GM23338 (cell line): ENCODE results near the gene NUCKS1. TPM values are rescaled to one million over a fixed set of nuclear protein-coding genes. Genes with fewer than 3 reads are reported as not detected.
A peak's percentile ranks its signal among the peaks of the same experiment; 100 is the strongest.

Source experiments
- ATAC-seq: fragments of 200-7000 bp; cut with Tn5 transposase; 3 replicates; pipeline ENCODE4 v1.9.1; 2020
- DNase-seq: peaks from one replicate; pipeline ENCODE4 v3.0.0-alpha.2; 2015; ENCODE audit warnings: low spot score
- H2AFZ ChIP-seq: fragments of 200-600 bp; sonication (generic); 2 replicates; pipeline ENCODE4 v1.8.0; 2016; ENCODE audit warnings: antibody characterized with exemption, mild to moderate bottlenecking, moderate library complexity
- H3F3A ChIP-seq: fragments of 200-600 bp; sonication (generic); replicated peaks from 2 replicates; pipeline ENCODE4 v1.8.0; 2017; ENCODE audit warnings: antibody characterized with exemption, mixed run types, low read depth
- H3K27ac ChIP-seq: fragments of 200-600 bp; sonication (generic); 2 replicates; pipeline ENCODE4 v1.6.1; 2016; ENCODE audit warnings: low read depth
- H3K27me3 ChIP-seq: fragments of 200-600 bp; sonication (generic); 2 replicates; pipeline ENCODE4 v1.8.0; 2016; ENCODE audit warnings: mild to moderate bottlenecking, mixed run types, moderate library complexity; ENCODE audit not compliant: insufficient read depth
- H3K36me3 ChIP-seq: fragments of 200-600 bp; sonication (generic); 2 replicates; pipeline ENCODE4 v1.8.0; 2016; ENCODE audit warnings: mild to moderate bottlenecking; ENCODE audit not compliant: insufficient read depth
- H3K4me1 ChIP-seq: fragments of 200-600 bp; sonication (generic); 2 replicates; pipeline ENCODE4 v1.8.0; 2016; ENCODE audit warnings: mild to moderate bottlenecking, moderate library complexity; ENCODE audit not compliant: insufficient read depth
- H3K4me2 ChIP-seq: fragments of 200-600 bp; sonication (generic); 2 replicates; pipeline ENCODE4 v1.7.1; 2017; ENCODE audit warnings: mixed run types
- H3K4me3 ChIP-seq: fragments of 200-600 bp; sonication (generic); 2 replicates; pipeline ENCODE4 v1.6.1; 2016; ENCODE audit warnings: mixed run types
- H3K79me2 ChIP-seq: fragments of 200-600 bp; sonication (generic); replicated peaks from 2 replicates; pipeline ENCODE4 v1.8.0; 2017; ENCODE audit warnings: mild to moderate bottlenecking; ENCODE audit not compliant: insufficient read depth
- H3K9me2 ChIP-seq: fragments of 200-600 bp; sonication (generic); 2 replicates; pipeline ENCODE4 v1.8.0; 2017; ENCODE audit not compliant: insufficient read depth
- H4K20me1 ChIP-seq: fragments of 200-600 bp; sonication (generic); replicated peaks from 2 replicates; pipeline ENCODE4 v1.8.0; 2017; ENCODE audit warnings: mild to moderate bottlenecking; ENCODE audit not compliant: insufficient read depth
- H3K27ac Mint-ChIP-seq: 2 replicates; pipeline ENCODE4 v1.8.0; 2020; ENCODE audit warnings: inconsistent platforms, mild to moderate bottlenecking, moderate library complexity, mixed read lengths
- H3K27me3 Mint-ChIP-seq: 3 replicates; pipeline ENCODE4 v1.8.0; 2022; ENCODE audit warnings: low read depth, mild to moderate bottlenecking, moderate library complexity, mixed read lengths, inconsistent platforms; ENCODE audit not compliant: insufficient read depth, poor library complexity
- H3K36me3 Mint-ChIP-seq: 3 replicates; pipeline ENCODE4 v1.8.0; 2021; ENCODE audit warnings: low read depth, mild to moderate bottlenecking, inconsistent platforms, moderate library complexity, mixed read lengths
- H3K4me1 Mint-ChIP-seq: 3 replicates; pipeline ENCODE4 v1.8.0; 2020; ENCODE audit warnings: mild to moderate bottlenecking, inconsistent platforms, mixed read lengths
- H3K4me3 Mint-ChIP-seq: 3 replicates; pipeline ENCODE4 v1.8.0; 2021; ENCODE audit warnings: moderate library complexity, mild to moderate bottlenecking, inconsistent platforms, mixed read lengths
- H3K9me3 Mint-ChIP-seq: 3 replicates; pipeline ENCODE4 v1.8.0; 2020; ENCODE audit warnings: moderate library complexity, mild to moderate bottlenecking, inconsistent platforms, mixed read lengths
- CREB1 ChIP-seq: fragments of 250-450 bp; sonication (Bioruptor Pico); IDR thresholded peaks from 2 replicates; pipeline ENCODE4 v1.5.0; 2020; ENCODE audit warnings: low read depth, mild to moderate bottlenecking, moderate library complexity
- EZH2phosphoT487 ChIP-seq: fragments of 200-600 bp; sonication (generic); IDR thresholded peaks from one replicate; pipeline ENCODE4 v1.8.1; 2018; ENCODE audit warnings: antibody characterized with exemption; ENCODE audit not compliant: unreplicated experiment
- NANOG ChIP-seq: IDR thresholded peaks from 2 replicates; pipeline ENCODE4 v1.6.1; 2016; ENCODE audit warnings: antibody characterized with exemption, borderline replicate concordance
- STAT1 ChIP-seq: IDR thresholded peaks from one replicate; pipeline ENCODE4 v1.6.1; 2016; ENCODE audit warnings: antibody characterized with exemption; ENCODE audit not compliant: unreplicated experiment
- polyA plus RNA-seq: library from polyadenylated mRNA; unstranded; fragments of >200 nt; fragmentation: Nextera tagmentation; extraction: Ambion mirVana; gene quantifications from 2 replicates; pipeline ENCODE4 v1.2.1, GENCODE V29; 2016
- total RNA-seq: library from RNA; depleted of rRNA; stranded (reverse); fragments of >200 nt; shearing (Covaris generic); gene quantifications from 2 replicates; pipeline ENCODE4 v1.2.3, GENCODE V29; 2014
- TF ChIP-seq, protein P1 (sequence below): IDR thresholded peaks from 2 replicates; pipeline ENCODE4 v1.6.1; 2016; ENCODE audit warnings: antibody characterized with exemption
- TF ChIP-seq, protein P2 (sequence below), 2 experiments: fragments of 200-600 bp in 1 of 2; sonication (generic) in 1 of 2; conservative IDR thresholded peaks; 2 replicates each; pipeline versions ENCODE4 v1.5.1 to v1.6.1; 2016 to 2017; ENCODE audit warnings: antibody characterized with exemption in 2 of 2, low read depth in 2 of 2, mild to moderate bottlenecking in 2 of 2, moderate library complexity in 1 of 2
- TF ChIP-seq, protein P3 (sequence below): fragments of 250-450 bp; sonication (Bioruptor Pico); IDR thresholded peaks from 2 replicates; pipeline ENCODE4 v1.5.0; 2020; ENCODE audit warnings: mild to moderate bottlenecking, moderate library complexity

Gene NUCKS1
- total and polyA plus RNA-seq, 2 experiments from 2014 or later, result 255 to 307 TPM

DNA sequence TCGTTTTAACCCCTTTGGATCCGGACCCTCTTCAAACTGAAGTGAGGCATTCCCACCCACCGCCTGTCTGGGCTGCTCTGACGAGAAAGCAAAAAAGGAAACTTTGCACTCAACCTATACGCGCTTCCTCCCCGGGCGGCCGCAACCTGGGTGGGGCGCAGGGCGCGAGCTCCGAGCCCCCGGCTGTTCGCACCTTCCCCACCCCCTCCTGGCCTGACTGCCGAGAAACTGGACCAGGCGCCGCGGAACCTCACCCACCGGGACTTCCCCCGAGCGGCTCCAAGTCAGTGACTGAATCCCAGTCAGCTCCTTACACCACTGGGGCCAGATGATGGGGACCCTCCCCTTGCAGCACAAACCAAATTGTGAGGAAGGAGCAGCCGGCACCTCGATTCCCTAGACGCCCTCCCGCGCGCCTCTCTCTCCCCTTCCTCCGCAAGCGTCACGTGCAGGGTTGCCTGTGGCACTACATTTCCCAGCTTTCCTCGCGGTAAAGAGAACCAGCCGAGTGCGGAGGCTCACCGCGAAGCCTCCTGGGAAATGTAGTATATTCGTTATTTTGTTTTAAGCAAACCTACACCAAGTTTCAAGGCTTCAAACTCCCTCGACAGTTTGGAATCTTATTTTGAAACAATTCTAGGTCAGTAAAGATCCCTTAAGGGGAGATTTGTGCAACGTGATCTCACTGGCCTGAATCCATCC, 25.2 kb upstream of the NUCKS1 start, which contains the start of gene RAB29:
RAB29 (minus strand) TSS at position 468 of the 702 bp plus-strand sequence. CDS start 526 bp downstream, outside the sequence.
- H3K36me3 ChIP-seq, result no peaks in the 10 kb centered on the region; the same call in none of the 2 replicates
- H3K27me3 Mint-ChIP-seq, result peaks cover 26% of the 10 kb centered on the region
- ATAC-seq (peak; percentile 95), DNase-seq (peak; percentile 97)
- H3K27ac Mint-ChIP-seq, result no peak within 1 kb of the TSS
- no peaks in the 10 kb centered on the region for H3K9me2 ChIP-seq
- peak within 1 kb of the TSS; percentile 68 for H3K4me3 ChIP-seq
- H3K4me1 Mint-ChIP-seq, result peaks cover 8% of the 10 kb centered on the region
- no peaks in the 10 kb centered on the region for H3K79me2 ChIP-seq
- peaks cover 4% of the 10 kb centered on the region; the same call in 1 of the 2 replicates for H4K20me1 ChIP-seq
- H3K9me3 Mint-ChIP-seq, result peaks cover 13% of the 10 kb centered on the region; the same call in 2 of the 3 replicates
- H3K36me3 Mint-ChIP-seq, result no peaks in the 10 kb centered on the region
- peaks cover 3% of the 10 kb centered on the region; the same call in 1 of the 2 replicates for H3F3A ChIP-seq
- peak within 1 kb of the TSS; percentile 75 for H3K4me3 Mint-ChIP-seq
- H3K27ac ChIP-seq, result no peak within 1 kb of the TSS
- H3K27me3 ChIP-seq, result peaks cover 41% of the 10 kb centered on the region
- peaks cover 9% of the 10 kb centered on the region for H3K4me1 ChIP-seq
- no peak for TF ChIP-seq STAT1
- TF ChIP-seq, protein P1, sequence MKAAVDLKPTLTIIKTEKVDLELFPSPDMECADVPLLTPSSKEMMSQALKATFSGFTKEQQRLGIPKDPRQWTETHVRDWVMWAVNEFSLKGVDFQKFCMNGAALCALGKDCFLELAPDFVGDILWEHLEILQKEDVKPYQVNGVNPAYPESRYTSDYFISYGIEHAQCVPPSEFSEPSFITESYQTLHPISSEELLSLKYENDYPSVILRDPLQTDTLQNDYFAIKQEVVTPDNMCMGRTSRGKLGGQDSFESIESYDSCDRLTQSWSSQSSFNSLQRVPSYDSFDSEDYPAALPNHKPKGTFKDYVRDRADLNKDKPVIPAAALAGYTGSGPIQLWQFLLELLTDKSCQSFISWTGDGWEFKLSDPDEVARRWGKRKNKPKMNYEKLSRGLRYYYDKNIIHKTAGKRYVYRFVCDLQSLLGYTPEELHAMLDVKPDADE, result peak; percentile 96
- TF ChIP-seq CREB1 (CRISPR knock-in tag), result peak; percentile 31
- TF ChIP-seq EZH2phosphoT487, result no peak
- TF ChIP-seq, protein P2, sequence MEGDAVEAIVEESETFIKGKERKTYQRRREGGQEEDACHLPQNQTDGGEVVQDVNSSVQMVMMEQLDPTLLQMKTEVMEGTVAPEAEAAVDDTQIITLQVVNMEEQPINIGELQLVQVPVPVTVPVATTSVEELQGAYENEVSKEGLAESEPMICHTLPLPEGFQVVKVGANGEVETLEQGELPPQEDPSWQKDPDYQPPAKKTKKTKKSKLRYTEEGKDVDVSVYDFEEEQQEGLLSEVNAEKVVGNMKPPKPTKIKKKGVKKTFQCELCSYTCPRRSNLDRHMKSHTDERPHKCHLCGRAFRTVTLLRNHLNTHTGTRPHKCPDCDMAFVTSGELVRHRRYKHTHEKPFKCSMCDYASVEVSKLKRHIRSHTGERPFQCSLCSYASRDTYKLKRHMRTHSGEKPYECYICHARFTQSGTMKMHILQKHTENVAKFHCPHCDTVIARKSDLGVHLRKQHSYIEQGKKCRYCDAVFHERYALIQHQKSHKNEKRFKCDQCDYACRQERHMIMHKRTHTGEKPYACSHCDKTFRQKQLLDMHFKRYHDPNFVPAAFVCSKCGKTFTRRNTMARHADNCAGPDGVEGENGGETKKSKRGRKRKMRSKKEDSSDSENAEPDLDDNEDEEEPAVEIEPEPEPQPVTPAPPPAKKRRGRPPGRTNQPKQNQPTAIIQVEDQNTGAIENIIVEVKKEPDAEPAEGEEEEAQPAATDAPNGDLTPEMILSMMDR (conservative IDR thresholded peaks at IDR 0.05; ENCODE audit: low read depth in 2 of 2), result no peak
- peak within 1 kb of the TSS; percentile 86 for H3K4me2 ChIP-seq
- peak within 1 kb of the TSS; percentile 86 for H2AFZ ChIP-seq

DNA sequence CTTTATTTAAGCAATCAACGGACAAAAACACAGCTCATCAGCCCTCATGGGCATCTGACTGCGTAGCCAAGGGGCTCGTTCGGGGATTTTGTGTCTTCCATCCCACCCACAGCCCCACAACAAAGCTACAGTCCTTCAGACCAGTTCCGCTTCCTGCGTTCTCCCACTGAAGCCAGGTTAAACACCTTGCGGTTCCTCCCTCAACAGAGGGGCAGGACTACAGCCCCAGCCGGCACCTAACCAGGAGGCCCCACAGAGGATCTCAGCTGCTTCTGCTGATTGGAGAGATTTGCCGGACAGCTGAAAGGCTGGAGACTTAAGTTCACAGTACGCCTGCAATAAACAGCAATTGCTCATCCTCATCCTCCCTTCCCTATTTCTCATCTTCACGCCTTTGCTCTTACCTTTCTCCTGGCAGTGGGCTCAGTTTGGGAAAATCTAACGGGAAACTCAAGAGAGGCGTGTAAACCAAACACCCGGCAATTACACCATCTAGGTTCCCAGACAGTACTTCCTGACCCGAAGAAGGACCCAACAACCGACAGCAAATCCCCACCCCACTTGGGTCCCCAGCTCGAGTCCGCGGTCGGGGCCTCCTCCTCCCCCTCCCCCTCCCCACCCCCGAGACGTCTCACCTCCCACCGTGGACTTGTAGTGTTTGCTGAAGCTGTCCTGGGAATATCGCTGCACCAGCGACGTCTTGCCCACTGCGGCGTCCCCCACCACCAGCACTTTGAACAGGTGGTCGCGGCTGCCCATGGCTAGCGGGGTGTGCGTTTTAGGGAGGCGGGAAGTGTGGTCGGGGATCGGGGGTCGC, 24.4 kb upstream of the NUCKS1 start:
- Histone ChIP-seq H3F3A (peaks cover 6% of the 10 kb centered on the region; the same call in 1 of the 2 replicates), H3K4me3 (peak overlapping the region; percentile 68), H3K36me3 (no peaks in the 10 kb centered on the region; the same call in none of the 2 replicates), H3K79me2 (no peaks in the 10 kb centered on the region), H2AFZ (peak overlapping the region; percentile 86), H3K4me2 (peak overlapping the region; percentile 86), H3K27ac (no peak overlapping the region), H3K9me2 (no peaks in the 10 kb centered on the region), H3K27me3 (peaks cover 41% of the 10 kb centered on the region), H4K20me1 (peaks cover 4% of the 10 kb centered on the region; the same call in 1 of the 2 replicates), H3K4me1 (peaks cover 9% of the 10 kb centered on the region)
- H3K27me3 Mint-ChIP-seq, result peaks cover 26% of the 10 kb centered on the region
- ATAC-seq (peak; percentile 87), DNase-seq (peak; percentile 65)
- no peaks in the 10 kb centered on the region for H3K36me3 Mint-ChIP-seq
- H3K27ac Mint-ChIP-seq, result no peak overlapping the region
- peak overlapping the region; percentile 75 for H3K4me3 Mint-ChIP-seq
- peaks cover 10% of the 10 kb centered on the region for H3K4me1 Mint-ChIP-seq
- peaks cover 13% of the 10 kb centered on the region; the same call in 2 of the 3 replicates for H3K9me3 Mint-ChIP-seq
- TF ChIP-seq NANOG, result no peak
- no peak for TF ChIP-seq STAT1
- TF ChIP-seq, protein P3, sequence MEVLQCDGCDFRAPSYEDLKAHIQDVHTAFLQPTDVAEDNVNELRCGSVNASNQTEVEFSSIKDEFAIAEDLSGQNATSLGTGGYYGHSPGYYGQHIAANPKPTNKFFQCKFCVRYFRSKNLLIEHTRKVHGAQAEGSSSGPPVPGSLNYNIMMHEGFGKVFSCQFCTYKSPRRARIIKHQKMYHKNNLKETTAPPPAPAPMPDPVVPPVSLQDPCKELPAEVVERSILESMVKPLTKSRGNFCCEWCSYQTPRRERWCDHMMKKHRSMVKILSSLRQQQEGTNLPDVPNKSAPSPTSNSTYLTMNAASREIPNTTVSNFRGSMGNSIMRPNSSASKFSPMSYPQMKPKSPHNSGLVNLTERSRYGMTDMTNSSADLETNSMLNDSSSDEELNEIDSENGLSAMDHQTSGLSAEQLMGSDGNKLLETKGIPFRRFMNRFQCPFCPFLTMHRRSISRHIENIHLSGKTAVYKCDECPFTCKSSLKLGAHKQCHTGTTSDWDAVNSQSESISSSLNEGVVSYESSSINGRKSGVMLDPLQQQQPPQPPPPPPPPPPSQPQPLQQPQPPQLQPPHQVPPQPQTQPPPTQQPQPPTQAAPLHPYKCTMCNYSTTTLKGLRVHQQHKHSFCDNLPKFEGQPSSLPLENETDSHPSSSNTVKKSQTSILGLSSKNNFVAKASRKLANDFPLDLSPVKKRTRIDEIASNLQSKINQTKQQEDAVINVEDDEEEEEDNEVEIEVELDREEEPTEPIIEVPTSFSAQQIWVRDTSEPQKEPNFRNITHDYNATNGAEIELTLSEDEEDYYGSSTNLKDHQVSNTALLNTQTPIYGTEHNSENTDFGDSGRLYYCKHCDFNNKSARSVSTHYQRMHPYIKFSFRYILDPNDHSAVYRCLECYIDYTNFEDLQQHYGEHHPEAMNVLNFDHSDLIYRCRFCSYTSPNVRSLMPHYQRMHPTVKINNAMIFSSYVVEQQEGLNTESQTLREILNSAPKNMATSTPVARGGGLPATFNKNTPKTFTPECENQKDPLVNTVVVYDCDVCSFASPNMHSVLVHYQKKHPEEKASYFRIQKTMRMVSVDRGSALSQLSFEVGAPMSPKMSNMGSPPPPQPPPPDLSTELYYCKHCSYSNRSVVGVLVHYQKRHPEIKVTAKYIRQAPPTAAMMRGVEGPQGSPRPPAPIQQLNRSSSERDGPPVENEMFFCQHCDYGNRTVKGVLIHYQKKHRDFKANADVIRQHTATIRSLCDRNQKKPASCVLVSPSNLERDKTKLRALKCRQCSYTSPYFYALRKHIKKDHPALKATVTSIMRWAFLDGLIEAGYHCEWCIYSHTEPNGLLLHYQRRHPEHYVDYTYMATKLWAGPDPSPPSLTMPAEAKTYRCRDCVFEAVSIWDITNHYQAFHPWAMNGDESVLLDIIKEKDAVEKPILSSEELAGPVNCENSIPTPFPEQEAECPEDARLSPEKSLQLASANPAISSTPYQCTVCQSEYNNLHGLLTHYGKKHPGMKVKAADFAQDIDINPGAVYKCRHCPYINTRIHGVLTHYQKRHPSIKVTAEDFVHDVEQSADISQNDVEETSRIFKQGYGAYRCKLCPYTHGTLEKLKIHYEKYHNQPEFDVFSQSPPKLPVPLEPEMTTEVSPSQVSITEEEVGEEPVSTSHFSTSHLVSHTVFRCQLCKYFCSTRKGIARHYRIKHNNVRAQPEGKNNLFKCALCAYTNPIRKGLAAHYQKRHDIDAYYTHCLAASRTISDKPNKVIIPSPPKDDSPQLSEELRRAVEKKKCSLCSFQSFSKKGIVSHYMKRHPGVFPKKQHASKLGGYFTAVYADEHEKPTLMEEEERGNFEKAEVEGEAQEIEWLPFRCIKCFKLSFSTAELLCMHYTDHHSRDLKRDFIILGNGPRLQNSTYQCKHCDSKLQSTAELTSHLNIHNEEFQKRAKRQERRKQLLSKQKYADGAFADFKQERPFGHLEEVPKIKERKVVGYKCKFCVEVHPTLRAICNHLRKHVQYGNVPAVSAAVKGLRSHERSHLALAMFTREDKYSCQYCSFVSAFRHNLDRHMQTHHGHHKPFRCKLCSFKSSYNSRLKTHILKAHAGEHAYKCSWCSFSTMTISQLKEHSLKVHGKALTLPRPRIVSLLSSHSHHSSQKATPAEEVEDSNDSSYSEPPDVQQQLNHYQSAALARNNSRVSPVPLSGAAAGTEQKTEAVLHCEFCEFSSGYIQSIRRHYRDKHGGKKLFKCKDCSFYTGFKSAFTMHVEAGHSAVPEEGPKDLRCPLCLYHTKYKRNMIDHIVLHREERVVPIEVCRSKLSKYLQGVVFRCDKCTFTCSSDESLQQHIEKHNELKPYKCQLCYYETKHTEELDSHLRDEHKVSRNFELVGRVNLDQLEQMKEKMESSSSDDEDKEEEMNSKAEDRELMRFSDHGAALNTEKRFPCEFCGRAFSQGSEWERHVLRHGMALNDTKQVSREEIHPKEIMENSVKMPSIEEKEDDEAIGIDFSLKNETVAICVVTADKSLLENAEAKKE, result no peak
